ENCODE data around the gene TNRC6B. TPM values are rescaled to one million over a fixed set of nuclear protein-coding genes. Genes with fewer than 3 reads are reported as not detected.

TNRC6B gene
- total RNA-seq, 1 donor from 2014 or later: 60.0 TPM

DNA sequence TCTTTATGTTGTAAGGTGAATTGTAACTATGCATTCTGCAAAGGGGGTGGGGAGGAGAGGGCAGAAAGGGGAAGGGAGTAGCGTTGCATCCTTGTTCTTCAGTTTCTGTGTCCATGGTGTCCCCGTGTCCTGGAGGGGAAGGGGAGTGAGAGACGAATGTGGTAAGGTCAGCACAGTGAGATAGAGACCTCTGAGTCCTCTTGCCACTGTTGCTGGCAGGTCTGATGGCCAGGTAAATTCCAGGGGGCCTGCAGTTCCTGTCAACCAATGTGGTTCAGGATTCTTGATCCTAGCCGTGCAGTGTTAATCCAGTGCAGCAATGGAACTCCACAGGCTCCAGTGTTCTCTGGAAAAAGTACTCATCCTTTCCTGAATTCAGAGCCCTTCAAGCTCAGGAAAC is 154.0 kb downstream of the TNRC6B start:
- H3K27ac Mint-ChIP-seq: peak overlapping the region; percentile 72
- H3K4me1 ChIP-seq: peaks cover 33% of the 10 kb centered on the region
- no peaks in the 10 kb centered on the region for H3K9me3 ChIP-seq (ENCODE audit: low read depth)
- no peak overlapping the region for H3K4me3 ChIP-seq
- no peaks in the 10 kb centered on the region for H3K27me3 Mint-ChIP-seq (ENCODE audit: insufficient read depth, low read depth)
- TF ChIP-seq, protein P1, sequence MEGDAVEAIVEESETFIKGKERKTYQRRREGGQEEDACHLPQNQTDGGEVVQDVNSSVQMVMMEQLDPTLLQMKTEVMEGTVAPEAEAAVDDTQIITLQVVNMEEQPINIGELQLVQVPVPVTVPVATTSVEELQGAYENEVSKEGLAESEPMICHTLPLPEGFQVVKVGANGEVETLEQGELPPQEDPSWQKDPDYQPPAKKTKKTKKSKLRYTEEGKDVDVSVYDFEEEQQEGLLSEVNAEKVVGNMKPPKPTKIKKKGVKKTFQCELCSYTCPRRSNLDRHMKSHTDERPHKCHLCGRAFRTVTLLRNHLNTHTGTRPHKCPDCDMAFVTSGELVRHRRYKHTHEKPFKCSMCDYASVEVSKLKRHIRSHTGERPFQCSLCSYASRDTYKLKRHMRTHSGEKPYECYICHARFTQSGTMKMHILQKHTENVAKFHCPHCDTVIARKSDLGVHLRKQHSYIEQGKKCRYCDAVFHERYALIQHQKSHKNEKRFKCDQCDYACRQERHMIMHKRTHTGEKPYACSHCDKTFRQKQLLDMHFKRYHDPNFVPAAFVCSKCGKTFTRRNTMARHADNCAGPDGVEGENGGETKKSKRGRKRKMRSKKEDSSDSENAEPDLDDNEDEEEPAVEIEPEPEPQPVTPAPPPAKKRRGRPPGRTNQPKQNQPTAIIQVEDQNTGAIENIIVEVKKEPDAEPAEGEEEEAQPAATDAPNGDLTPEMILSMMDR (IDR thresholded peaks at IDR 0.05): no peak
- TF ChIP-seq EZH2 (IDR thresholded peaks at IDR 0.05): no peak
- no peak for TF ChIP-seq EZH2phosphoT487 (IDR thresholded peaks at IDR 0.05)
- H2AFZ ChIP-seq (replicated peaks): no peak overlapping the region
- no peaks in the 10 kb centered on the region for H3K79me2 ChIP-seq (ENCODE audit: low read depth)
- peaks cover 7% of the 10 kb centered on the region for H3F3A ChIP-seq (ENCODE audit: low read depth)
- H3K4me3 Mint-ChIP-seq: no peak overlapping the region
- H4K20me1 ChIP-seq (ENCODE audit: low read depth): peaks cover 30% of the 10 kb centered on the region
- H3K36me3 ChIP-seq: no peaks in the 10 kb centered on the region
- no peaks in the 10 kb centered on the region for H3K9me3 Mint-ChIP-seq
- peaks cover 8% of the 10 kb centered on the region for H3K36me3 Mint-ChIP-seq
- no peak overlapping the region for H3K9ac ChIP-seq
- H3K27me3 ChIP-seq: no peaks in the 10 kb centered on the region
- peaks cover 30% of the 10 kb centered on the region for H3K4me1 Mint-ChIP-seq
- DNase-seq (ENCODE audit: low spot score): no peak
- H3K27ac ChIP-seq: no peak overlapping the region
- H3K4me2 ChIP-seq: no peak overlapping the region

DNA sequence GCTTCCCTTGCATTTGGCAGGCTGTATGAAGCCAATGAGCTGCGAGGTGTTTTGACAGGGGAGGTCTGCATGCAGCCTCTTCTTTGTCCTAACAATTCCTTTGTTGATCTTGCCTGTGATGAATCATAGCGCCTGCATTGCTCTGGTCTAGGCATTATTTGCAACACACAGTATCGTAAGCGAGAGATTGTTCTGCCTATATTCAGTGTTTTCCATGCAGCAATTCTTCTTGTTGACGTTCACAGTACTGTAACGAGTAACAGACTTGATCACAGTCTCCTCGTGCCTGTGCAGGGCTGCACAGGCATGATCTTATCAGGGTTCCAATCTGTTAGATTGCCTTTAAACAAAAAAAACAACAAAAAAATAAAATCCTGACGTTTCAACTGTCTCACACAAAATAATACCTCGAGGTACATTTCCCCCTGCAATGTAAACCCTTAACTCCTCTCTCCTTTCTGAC is 154.6 kb downstream of the TNRC6B start:
- Mint-ChIP-seq H3K27me3 (ENCODE audit: insufficient read depth, low read depth) (no peaks in the 10 kb centered on the region), H3K4me3 (no peak overlapping the region), H3K36me3 (peaks cover 7% of the 10 kb centered on the region), H3K4me1 (peaks cover 24% of the 10 kb centered on the region), H3K9me3 (no peaks in the 10 kb centered on the region), H3K27ac (peak overlapping the region; percentile 52)
- TF ChIP-seq EZH2 (IDR thresholded peaks at IDR 0.05) (no peak), EZH2phosphoT487 (IDR thresholded peaks at IDR 0.05) (no peak)
- TF ChIP-seq, protein P1 (IDR thresholded peaks at IDR 0.05): no peak
- H3F3A ChIP-seq (ENCODE audit: low read depth): peaks cover under 1% of the 10 kb centered on the region
- DNase-seq (ENCODE audit: low spot score): no peak
- H3K4me2 ChIP-seq: no peak overlapping the region
- H3K4me3 ChIP-seq: no peak overlapping the region
- H2AFZ ChIP-seq (replicated peaks): no peak overlapping the region
- no peaks in the 10 kb centered on the region for H3K27me3 ChIP-seq
- no peaks in the 10 kb centered on the region for H3K9me3 ChIP-seq (ENCODE audit: low read depth)
- H3K36me3 ChIP-seq: no peaks in the 10 kb centered on the region
- peaks cover 27% of the 10 kb centered on the region for H3K4me1 ChIP-seq
- H4K20me1 ChIP-seq (ENCODE audit: low read depth): peaks cover 24% of the 10 kb centered on the region
- no peak overlapping the region for H3K27ac ChIP-seq
- H3K9ac ChIP-seq: no peak overlapping the region
- H3K79me2 ChIP-seq (ENCODE audit: low read depth): no peaks in the 10 kb centered on the region

DNA sequence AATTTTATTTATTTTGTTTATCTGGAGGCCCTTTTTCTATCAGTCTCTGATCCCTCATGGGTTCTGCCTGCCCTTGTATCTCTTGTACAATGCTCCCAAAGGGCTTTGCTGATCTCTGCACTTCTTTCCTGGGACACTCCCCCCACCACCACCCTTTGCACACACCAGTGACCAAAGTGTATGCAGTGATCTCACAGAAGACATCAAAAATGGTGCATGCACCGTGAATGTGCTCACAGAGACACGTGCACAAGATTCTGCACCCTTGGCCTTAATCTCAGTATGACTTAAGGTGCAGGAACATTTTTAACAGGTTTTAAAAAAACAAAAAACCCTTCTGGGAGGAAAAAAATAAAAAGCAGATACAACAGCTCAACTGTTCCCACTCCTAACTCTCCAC is 156.3 kb downstream of the TNRC6B start:
- no peaks in the 10 kb centered on the region for H3K9me3 ChIP-seq (ENCODE audit: low read depth)
- H3K9me3 Mint-ChIP-seq: no peaks in the 10 kb centered on the region
- TF ChIP-seq EZH2phosphoT487 (IDR thresholded peaks at IDR 0.05): no peak
- TF ChIP-seq, protein P1 (IDR thresholded peaks at IDR 0.05): no peak
- no peak for TF ChIP-seq EZH2 (IDR thresholded peaks at IDR 0.05)
- peaks cover 21% of the 10 kb centered on the region for H4K20me1 ChIP-seq (ENCODE audit: low read depth)
- H3K36me3 ChIP-seq: no peaks in the 10 kb centered on the region
- H3K4me1 Mint-ChIP-seq: peaks cover 22% of the 10 kb centered on the region
- no peak overlapping the region for H2AFZ ChIP-seq (replicated peaks)
- peaks cover 24% of the 10 kb centered on the region for H3K4me1 ChIP-seq
- H3K9ac ChIP-seq: peak overlapping the region; percentile 38
- peaks cover 7% of the 10 kb centered on the region for H3K36me3 Mint-ChIP-seq
- no peak overlapping the region for H3K27ac Mint-ChIP-seq
- no peaks in the 10 kb centered on the region for H3K79me2 ChIP-seq (ENCODE audit: low read depth)
- H3K27ac ChIP-seq: no peak overlapping the region
- no peak overlapping the region for H3K4me2 ChIP-seq
- no peaks in the 10 kb centered on the region for H3K27me3 Mint-ChIP-seq (ENCODE audit: insufficient read depth, low read depth)
- H3K4me3 ChIP-seq: no peak overlapping the region
- DNase-seq (ENCODE audit: low spot score): no peak
- no peaks in the 10 kb centered on the region for H3F3A ChIP-seq (ENCODE audit: low read depth)
- H3K27me3 ChIP-seq: no peaks in the 10 kb centered on the region
- no peak overlapping the region for H3K4me3 Mint-ChIP-seq

Data from neural progenitor cell (in vitro differentiated cells).